Calu3 (cell line): Measurements from ENCODE around the gene MSMP. TPM values are rescaled to one million over a fixed set of nuclear protein-coding genes. Genes with fewer than 3 reads are reported as not detected.
A peak's percentile ranks its signal among the peaks of the same experiment; 100 is the strongest.

Experiments
- BruUV-seq: library from RNA; stranded (reverse); fragments of 400-500 nt; replicated peaks from 2 replicates; lab custom pipeline; 2021; lab: Mats Ljungman, UMichigan
- CTCF ChIA-PET: fragments of 300-600 bp; sonication (Branson Sonifier 250); formaldehyde crosslinking; loops from one replicate; lab custom pipeline; 2022; ENCODE audit warnings: antibody characterized with exemption; lab: Charles Lee
- DNase-seq: peaks from one replicate; pipeline ENCODE4 v3.0.0; 2022
- H3K27ac Mint-ChIP-seq: one replicate; pipeline ENCODE4 v1.8.0; 2022; ENCODE audit warnings: mixed read lengths; ENCODE audit not compliant: unreplicated experiment
- H3K27me3 Mint-ChIP-seq: one replicate; pipeline ENCODE4 v1.8.0; 2022; ENCODE audit warnings: mixed read lengths; ENCODE audit not compliant: unreplicated experiment
- H3K36me3 Mint-ChIP-seq: one replicate; pipeline ENCODE4 v1.8.0; 2022; ENCODE audit warnings: mild to moderate bottlenecking, moderate library complexity, mixed read lengths; ENCODE audit not compliant: insufficient read depth, unreplicated experiment
- H3K4me1 Mint-ChIP-seq: one replicate; pipeline ENCODE4 v1.8.0; 2022; ENCODE audit warnings: mild to moderate bottlenecking, low read depth, mixed read lengths; ENCODE audit not compliant: unreplicated experiment
- H3K4me3 Mint-ChIP-seq: one replicate; pipeline ENCODE4 v1.8.0; 2022; ENCODE audit warnings: mild to moderate bottlenecking, low read depth, moderate library complexity, mixed read lengths; ENCODE audit not compliant: unreplicated experiment
- H3K9me3 Mint-ChIP-seq: one replicate; pipeline ENCODE4 v1.8.0; 2022; ENCODE audit warnings: low read depth, mixed read lengths; ENCODE audit not compliant: unreplicated experiment
- CTCF ChIP-seq: fragments of 200-600 bp; IDR thresholded peaks from one replicate; pipeline ENCODE4 v1.8.0; 2022; ENCODE audit warnings: antibody characterized with exemption; ENCODE audit not compliant: unreplicated experiment
- intact Hi-C: fragments of 100-400 bp; cut with micrococcal nuclease; formaldehyde crosslinking; loops from one replicate; pipeline ENCODE4 v1.10.0; 2022; ENCODE audit not compliant: unreplicated experiment
- total RNA-seq: library from RNA; stranded (reverse); gene quantifications from 2 replicates; pipeline ENCODE4 v1.2.3, GENCODE V29; 2022

The MSMP gene
- total RNA-seq, 1 experiment from 2014 or later = not detected

- peaks cover 20% of the 10 kb centered on the region for H3K4me1 Mint-ChIP-seq
- no peaks in the 10 kb centered on the region for H3K27me3 Mint-ChIP-seq
- H3K4me3 Mint-ChIP-seq = peak within 1 kb of the TSS; percentile 78
- BruUV-seq = no TSS peak
- intact Hi-C loops = no loop called here
- CTCF ChIA-PET = interaction anchor here (0.6 to 1.8 kb wide), 5 partner anchors 11 to 761 kb away, joined by 3 to 5 read pairs (median 3); partner anchors contain the start of genes CREB3, HINT2 and TLN1
- peak within 1 kb of the TSS; percentile 52 for H3K27ac Mint-ChIP-seq
- no peaks in the 10 kb centered on the region for H3K9me3 Mint-ChIP-seq
- DNase-seq = peak; percentile 81
- no peak for TF ChIP-seq CTCF
- H3K36me3 Mint-ChIP-seq = peaks cover 48% of the 10 kb centered on the region
These were observed 5.1 kb downstream of the MSMP start, which contains the start of the genes GBA2 and RGP1 for GRCh38 chr9:35748858-35749514. GBA2 (minus strand) TSS chr9:35749228; CDS start chr9:35748704, 524 bp downstream. RGP1 (plus strand) TSS chr9:35749287; CDS start chr9:35749756, 469 bp downstream.

GRCh38 chr9:35748242-35748857 is 5.7 kb downstream of the MSMP start:
- intact Hi-C loops = no loop called here
- DNase-seq = no peak
- no peak for TF ChIP-seq CTCF
- Mint-ChIP-seq H3K4me1 (peaks cover 20% of the 10 kb centered on the region), H3K9me3 (no peaks in the 10 kb centered on the region), H3K4me3 (peak overlapping the region; percentile 78), H3K27me3 (no peaks in the 10 kb centered on the region), H3K36me3 (peaks cover 48% of the 10 kb centered on the region), H3K27ac (no peak overlapping the region)
- BruUV-seq = no TSS peak
- CTCF ChIA-PET = interaction anchor here (0.6 to 1.8 kb wide), 4 partner anchors 16 to 760 kb away, joined by 3 to 5 read pairs (median 4); partner anchors contain the start of genes CREB3, HINT2 and TLN1

GRCh38 chr9:35746583-35746982 is 7.5 kb downstream of the MSMP start:
- no TSS peak for BruUV-seq
- H3K36me3 Mint-ChIP-seq = peaks cover 48% of the 10 kb centered on the region
- CTCF ChIA-PET = interaction anchor here (0.9 to 1.0 kb wide), 3 partner anchors 10 to 50 kb away, joined by 3 to 4 read pairs (median 3); partner anchors contain the start of genes CREB3 and TLN1
- H3K9me3 Mint-ChIP-seq = no peaks in the 10 kb centered on the region
- DNase-seq = no peak
- TF ChIP-seq CTCF = no peak
- intact Hi-C loops = no loop called here
- no peak overlapping the region for H3K27ac Mint-ChIP-seq
- peaks cover 20% of the 10 kb centered on the region for H3K4me1 Mint-ChIP-seq
- H3K27me3 Mint-ChIP-seq = no peaks in the 10 kb centered on the region
- peak overlapping the region; percentile 78 for H3K4me3 Mint-ChIP-seq

DNA sequence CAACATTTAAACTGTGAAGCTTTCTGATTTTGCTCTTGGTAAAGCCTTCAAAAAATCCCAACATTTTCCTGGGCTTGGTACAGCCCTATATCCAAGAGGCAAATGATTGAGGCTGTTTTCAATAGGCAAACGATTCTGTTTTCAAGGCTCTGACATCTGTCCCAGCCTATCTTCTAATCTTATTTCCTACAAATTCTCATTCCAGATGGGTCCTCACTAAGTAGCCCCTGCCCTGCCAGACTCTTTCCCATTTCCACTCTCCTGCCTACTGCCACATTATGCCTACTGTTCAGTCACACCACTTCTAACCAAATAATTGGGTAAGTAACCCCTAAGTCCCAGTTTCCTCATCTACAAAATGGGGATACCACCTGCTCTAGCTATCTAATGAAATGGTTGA is 8.5 kb downstream of the MSMP start:
- DNase-seq = no peak
- intact Hi-C loops = no loop called here
- Mint-ChIP-seq H3K9me3 (no peaks in the 10 kb centered on the region), H3K36me3 (peaks cover 48% of the 10 kb centered on the region), H3K27ac (peak overlapping the region; percentile 25), H3K27me3 (no peaks in the 10 kb centered on the region), H3K4me1 (peaks cover 20% of the 10 kb centered on the region), H3K4me3 (peak overlapping the region; percentile 78)
- TF ChIP-seq CTCF = no peak
- CTCF ChIA-PET = no interaction called here
- BruUV-seq = no TSS peak
